ENCODE results near the gene NEDD1.

- no peak for TF ChIP-seq CTCF (IDR thresholded peaks at IDR 0.05; ENCODE audit: insufficient read depth, low read length, poor library complexity, severe bottlenecking)
- no peak for TF ChIP-seq EZH2phosphoT487 (conservative IDR thresholded peaks at IDR 0.05; ENCODE audit: low read length)
Observed at GRCh38 chr12:96872961-96873360, 34.1 kb upstream of the NEDD1 start.
